COLO829 (cell line): Measurements from ENCODE around the gene DDX56.
"Not testable (repeated sequence)": the region's sequence is repeated elsewhere in the genome, so short reads cannot be mapped to it uniquely, and the experiment has no call there.

Source experiments
- DNase-seq: peaks from one replicate; pipeline ENCODE4 v3.0.0; 2012; ENCODE audit warnings: low spot score

Gene DDX56

DNA sequence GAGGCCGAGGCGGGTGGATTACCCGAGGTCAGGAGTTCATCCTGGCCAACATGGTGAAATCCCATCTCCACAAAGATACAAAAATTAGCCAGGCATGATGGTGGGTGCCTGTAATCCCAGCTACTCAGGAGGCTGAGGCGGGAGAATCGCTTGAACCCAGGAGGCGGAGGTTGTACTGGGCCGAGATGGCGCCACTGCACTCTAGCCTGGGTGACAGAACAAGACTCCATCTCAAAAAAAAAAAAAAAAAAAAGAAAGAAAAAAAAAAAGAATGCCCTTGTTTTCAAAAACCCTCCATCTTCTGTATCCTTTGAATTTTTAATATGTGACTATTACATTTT, 11.1 kb downstream of the DDX56 start:
- DNase-seq = not testable (repeated sequence)

DNA sequence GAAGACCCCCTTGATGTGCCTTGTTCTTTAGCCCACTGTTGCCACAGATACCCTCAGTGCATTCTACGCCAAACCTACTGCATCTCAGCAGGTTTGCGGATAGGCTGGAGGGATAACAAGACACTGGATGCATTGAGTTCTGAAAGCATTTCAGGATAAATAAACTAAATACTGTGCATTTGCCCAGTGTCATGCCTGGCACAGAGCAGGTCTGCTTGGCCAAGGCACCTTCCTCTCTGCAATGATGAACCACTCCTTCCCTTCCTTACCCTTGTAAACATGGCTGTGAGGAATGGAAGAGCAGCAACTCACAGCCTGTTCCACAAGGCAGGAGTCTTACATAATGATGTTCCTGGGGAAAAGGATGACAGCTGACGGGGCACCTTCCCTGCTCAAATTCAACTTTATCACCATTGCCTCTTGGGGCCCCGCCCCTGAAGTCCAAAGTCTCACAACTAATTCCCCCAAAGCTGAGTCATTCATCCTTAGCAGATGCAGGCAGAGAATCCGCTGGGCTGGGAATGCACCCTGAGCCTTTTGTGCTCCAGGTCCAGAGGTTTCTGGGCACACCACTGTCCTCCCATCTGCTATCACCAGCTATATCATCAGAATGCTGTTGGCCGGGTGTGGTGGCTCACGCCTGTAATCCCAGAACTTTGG, 11.6 kb downstream of the DDX56 start:
- no peak for DNase-seq

DNA sequence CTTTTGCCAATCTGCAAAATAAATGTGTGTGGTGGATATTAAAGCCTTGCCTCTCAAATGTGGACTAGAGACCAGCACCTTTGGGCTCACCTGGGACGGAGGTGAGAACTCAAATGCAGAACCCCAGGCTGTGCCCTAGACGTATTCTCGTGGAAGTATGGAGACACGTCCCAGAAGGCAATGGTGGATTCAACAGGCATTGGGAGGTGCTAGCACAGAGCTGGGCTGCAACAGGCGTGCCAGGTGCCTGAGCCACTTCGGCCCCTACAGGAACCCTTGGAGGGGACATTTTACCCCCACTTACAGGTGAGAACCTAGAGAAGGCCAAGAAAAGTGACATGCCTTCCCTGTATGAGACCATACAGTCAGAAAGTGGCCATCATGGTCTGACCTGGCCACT, 12.2 kb downstream of the DDX56 start:
- DNase-seq = no peak

DNA sequence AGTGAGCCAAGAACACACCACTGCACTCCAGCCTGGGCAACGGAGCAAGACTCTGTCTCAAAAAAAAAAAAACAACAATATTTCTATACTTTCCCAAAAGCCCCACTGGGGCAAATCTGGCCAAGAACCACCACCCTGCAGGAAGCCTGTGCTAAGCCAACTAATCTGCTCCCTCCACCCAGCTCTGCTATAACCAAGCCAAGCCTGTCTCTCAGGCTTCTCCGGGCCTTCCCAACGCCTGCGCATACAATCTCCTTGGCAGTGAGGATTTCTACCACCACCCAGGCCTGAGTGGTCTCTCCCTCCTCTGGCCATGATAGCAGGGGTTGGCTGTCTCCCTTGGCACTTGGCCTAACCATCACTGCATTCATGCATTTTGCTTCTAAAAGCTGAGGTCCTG, 14.2 kb downstream of the DDX56 start:
- no peak for DNase-seq

- no peak for DNase-seq
These were observed 16.2 kb downstream of the DDX56 start for GRCh38 chr7:44557485-44557884.

DNA sequence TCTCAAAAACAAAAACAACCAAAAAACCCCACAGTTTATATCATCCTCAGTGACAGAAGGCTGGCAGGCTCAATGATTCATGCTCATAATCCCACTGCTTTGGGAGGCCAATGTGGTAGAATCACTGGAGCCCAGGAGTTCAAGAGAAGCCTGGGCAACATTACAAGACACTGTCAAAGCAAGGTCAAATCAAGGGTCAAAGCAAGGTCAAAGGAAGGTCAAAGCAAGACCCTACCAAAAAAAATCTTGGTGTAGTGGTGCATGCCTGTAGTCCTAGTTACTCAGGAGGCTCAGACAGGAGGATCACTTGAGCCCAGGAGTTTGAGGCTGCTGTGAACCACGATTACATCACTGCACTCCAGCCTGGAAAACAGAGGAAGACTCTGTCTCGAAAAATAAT, 18.4 kb downstream of the DDX56 start:
- no peak for DNase-seq

DNA sequence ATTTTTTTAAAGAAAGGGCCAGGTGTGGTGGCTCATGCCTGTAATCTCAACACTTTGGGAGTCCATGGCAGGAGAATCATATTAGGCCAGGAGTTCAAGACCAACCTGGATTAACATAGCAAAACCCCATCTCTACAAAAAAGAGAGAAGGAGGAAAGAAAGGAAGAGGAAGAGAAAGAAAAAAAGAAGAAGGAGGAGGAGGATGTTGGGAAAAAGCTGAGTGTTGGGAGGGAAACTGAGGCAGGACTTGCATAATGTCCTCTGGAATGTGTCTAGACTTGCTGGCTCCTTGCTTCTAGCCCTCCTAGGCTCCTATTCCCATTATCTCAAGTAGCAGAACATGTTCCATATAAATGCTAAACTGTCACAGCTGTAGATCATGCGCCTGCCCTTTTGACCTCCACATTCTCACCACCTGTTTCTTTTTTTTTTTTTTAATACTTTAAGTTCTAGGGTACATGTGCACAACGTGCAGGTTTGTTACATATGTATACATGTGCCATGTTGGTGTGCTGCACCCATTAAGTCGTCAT, 21.2 kb downstream of the DDX56 start:
- DNase-seq = not testable (repeated sequence)

GRCh38 chr7:44549457-44549856, 24.3 kb downstream of the DDX56 start:
- DNase-seq = no peak

DNA sequence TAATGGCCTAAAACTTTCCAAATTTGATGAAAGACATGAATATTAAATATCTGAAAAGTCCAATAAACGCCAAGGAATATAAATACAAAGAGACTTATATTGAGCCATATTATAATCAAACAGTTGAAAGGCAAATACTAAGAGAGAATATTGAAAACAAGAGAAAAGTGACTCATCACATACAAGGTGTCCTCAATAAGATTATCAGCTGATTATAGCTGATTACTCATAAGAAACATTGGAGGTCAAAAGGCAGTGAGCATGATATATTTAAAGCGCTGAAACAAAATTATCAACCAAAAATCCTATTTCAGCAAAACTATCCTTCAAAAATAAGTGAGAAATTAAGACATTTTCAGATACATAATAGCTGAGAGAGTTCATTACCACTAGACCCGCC, 24.8 kb downstream of the DDX56 start:
- no peak for DNase-seq

DNA sequence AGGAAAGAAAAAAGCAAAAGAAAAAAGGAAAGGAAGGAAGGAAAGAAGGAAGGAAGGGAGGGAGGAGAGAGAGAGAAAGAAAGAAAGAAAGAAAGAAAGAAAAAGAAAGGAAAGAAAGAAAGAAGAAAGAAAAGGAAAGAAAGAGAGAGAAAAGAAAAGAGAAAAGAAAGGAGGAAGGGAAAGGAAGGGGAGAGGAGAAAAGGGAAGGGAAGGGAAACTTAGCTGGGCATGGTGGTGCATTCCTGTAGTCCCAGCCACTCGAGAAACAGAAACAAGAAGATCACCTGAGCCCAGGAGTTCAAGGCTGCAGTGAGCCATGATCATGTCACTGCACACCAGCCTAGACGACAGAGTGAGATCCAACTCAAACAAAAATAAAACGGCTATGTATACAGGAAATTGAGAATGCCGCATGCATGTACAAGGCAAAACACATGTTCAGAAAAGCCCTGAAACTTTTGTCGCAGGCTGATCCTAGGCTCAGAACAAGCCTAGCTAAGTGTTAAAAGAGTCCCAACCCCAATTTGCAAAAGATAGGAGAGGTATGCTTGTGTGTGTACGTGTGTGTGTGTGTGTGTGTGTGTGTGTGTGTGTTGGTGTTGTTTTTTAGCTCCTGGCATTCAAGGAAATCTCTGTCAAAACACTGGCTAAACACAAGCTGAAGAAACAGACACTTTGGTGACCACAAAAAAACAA, 26.0 kb downstream of the DDX56 start:
- DNase-seq = no peak

GRCh38 chr7:44541876-44542610, 31.7 kb downstream of the DDX56 start:
- DNase-seq = no peak

DNA sequence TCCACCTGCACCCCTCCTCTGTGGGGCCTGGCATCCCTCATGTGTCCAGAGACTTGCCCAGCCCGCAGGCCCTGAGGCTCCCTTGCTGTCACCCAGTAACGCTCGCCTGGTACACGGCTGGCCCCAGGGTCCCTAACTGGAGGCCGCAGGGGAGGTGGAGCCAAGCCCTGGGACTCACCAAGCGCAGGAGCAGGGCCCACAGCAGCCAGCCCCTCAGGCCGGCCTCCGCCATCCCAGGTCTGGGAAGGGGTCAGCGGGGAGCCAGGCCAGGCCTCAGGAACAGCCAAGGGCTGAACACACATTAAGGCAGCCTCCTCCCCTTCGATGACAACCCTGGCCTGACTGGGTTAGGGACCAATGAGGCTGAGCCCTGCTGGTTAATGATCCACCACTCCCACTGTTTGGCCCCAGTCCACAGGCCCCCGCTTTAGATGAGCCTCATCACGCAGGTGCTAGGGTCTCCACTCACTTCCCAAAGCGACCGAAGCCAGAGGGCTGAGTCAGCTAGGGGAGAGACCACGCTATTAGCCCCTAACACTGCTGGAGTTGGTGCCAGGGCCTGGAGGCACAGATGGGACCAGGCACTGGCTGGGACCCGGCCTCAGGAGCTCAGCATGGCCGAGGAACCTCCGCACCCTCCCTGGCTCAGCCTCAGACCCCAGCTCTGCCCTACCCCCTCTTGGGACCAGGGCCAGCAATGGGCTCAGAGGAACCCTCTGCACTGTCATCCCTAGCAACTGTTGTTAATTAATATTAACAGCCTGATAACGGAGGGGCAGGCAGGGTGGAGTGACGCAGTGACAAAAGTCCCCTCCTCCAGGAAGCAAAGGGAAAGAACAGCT, 32.5 kb downstream of the DDX56 start, which contains the start of gene NPC1L1:
Gene NPC1L1 (minus strand): TSS at position 303 of the 842 bp plus-strand sequence. CDS start 71 bp downstream, at position 232.
- DNase-seq = no peak

GRCh38 chr7:44540592-44541027, 33.1 kb downstream of the DDX56 start:
- no peak for DNase-seq

DNA sequence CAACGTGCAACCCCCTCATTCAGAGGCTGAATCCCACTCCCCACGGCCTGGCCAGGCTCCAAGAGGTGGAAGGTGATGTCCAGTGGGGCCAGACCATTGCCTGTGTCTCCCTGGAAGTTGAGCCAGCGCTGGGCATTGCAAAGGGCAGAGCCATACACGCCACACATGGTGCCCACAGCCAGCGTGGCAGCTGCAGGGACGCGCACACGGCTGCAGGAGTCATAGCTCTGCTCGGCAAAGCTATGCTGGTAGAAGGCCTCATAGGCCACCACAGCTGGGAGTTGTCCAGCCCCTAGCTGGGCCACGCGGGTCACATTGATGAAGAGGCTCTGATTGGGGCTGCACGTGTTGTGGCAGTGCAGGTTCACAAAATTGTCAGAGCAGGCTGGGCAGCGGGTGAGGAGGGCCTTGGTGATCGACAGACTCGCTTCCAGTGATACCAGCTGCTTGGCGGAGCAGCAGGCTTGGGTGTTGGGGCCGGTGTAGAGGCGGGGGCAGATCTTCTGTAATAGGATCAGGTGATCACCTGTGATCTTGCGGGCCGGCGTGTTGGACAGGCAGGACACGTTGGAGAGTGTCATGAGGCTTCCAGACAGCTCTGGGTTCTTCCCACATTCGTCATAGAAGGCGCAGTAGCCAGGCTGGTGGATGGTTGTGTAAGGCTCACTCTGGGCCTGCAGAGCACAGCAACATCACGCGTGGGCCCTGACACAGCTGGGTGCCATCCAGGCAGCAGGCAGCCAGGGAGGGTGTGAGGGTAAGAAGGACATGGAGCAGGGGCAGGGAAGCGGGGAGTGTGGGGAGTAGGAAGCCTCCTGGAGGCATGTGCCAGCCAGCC, 33.8 kb downstream of the DDX56 start:
- DNase-seq = no peak

DNA sequence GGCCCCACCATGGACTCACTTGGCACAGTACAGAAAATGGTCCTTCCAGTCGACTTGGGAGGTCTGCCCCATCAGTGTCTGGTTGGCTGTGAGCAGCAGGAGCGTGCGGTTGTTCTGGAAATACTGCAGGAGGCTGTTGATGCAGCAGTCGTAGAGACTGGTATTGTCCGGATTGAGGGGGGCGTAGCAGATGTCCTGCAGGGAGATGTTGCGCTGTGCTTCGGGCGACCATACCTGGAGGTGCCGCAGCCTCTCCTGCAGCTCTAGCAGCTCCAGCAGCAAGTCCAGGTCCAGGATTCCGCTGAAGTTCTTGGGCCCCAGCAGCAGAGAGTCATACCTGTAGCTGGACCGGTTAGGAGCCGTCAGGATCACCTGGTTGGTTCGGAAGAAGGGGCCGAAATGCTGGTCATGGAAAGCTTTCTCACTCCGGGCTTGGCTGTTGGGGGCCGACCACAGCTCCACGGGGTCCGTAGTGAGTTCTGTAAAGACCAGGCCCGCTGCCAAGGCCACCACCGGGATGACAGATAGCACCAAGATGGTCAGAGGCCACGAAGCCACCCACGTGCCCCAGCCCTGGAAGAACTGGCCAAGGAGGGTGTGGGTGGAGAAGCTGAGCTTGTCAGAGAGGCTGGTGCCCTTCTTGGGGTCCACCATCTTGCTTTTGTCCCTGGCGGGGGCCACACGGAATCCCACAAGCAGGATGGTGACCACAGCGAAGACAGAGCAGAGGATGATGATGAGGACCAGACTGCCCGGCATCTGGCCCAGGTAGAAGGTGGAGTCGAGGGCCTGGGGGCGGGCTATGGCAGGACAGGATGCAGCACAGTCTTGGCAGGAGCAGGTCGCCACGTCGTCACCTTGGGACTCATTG, 34.7 kb downstream of the DDX56 start:
- DNase-seq = no peak

DNA sequence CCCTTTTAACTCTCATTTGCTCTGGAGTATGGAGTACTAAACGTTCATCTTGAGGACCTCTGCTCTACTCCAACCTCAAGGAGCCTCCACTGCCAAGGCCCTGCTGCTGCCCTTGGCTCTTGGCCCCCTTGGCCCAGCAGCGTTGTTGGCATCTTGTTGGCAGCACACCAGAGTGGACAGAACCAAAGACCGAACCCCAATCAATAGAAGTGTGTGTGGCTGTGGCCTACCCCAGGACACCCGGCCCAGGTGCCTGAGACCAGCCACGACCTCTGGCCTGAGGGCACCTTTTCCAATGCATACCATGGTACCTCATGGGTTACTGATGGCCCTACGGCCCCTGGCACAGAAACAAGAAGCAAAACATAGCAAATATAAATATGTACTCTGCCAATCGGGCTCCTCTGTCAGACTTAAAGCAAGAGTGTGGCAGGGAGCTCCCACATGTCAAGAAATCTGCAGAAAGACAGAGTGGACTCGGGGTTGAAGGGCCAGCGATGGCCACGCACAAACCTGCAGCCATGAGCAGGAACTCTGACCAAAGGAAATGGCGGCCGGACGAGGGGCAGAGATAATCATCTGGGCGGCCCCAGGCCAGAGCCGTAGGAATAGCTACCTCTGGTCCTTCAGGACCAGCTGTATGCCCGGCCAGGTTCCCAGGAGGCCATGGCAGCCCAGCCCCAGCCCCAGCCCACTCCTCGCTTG, 35.5 kb downstream of the DDX56 start:
- DNase-seq = no peak

DNA sequence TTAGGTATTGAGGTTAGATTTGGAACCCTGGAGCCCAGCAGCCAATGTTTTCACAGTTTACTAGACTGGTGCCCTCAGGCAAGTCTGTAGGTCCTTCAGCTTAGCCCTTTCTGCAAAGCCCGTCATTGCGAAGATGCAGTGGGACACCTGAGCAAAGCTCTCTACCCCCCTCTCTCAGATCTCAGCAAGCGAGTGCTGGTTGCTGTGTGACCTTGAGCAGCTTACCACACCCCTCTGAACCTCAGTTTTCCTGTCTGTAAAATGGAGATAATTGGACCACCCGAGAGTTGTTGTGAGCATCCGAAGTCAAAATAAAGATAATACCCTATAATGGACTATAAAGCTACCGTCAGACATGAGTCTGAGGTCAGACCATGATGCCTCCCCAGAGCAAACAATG, 36.3 kb downstream of the DDX56 start:
- DNase-seq = no peak

GRCh38 chr7:44536090-44536489, 37.6 kb downstream of the DDX56 start:
- DNase-seq = no peak

DNA sequence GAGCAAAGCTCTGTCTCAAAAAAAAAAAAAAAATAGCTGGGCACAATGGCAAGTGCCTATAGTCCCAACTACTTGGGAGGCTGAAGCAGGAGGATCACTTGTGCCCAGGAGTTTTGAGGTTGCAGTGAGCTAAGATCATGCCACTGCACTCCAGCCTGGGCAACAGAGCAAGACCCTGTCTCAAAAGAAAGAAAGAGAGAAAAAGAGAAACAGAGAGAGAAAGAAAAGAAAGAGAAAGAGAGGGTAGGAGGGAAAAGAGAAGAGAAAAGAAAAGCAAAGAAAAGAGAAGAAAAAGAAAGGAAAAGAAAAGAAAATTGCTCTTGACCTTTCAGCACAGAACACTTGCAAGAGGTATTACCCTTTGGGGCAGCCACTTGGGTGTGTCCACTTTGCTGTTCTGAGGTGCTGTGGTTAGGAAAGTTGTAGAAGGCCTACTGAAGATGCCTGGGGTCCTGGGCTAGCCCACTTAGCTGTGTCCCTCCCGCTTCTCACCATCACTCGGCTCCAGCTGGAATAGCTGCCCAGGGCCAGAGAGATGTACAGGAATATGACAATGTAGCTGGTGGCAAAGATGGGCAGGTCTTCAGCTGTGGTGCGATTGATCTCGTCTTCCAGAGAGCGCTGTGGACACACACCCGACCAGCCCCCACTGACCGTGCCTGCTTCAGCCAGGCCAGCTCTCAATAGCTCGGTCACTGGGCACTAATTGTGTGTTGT, 38.2 kb downstream of the DDX56 start:
- no peak for DNase-seq
